ENCODE results near the gene TRAF3. TPM values are rescaled to one million over a fixed set of nuclear protein-coding genes. Genes with fewer than 3 reads are reported as not detected.

Gene TRAF3
- total and polyA plus RNA-seq, 5 donors: 3.9 to 15.4 (median 11.4) TPM

- H3K4me1 ChIP-seq (ENCODE audit: control insufficient read depth, insufficient read depth, low read length): no peaks in the 10 kb centered on the region
- WGBS: 75% methylated on average over 4 of the region's 4 CpGs
- intact Hi-C loops (cut with DNase I): no loop called here
- ATAC-seq (no peak), DNase-seq (no peak)
- H3K27me3 ChIP-seq (ENCODE audit: control insufficient read depth, insufficient read depth): no peaks in the 10 kb centered on the region
- no peak overlapping the region for H3K27ac ChIP-seq (ENCODE audit: low read length)
- H3K4me3 ChIP-seq (ENCODE audit: low read length): no peak overlapping the region
- no peaks in the 10 kb centered on the region for H3K9me3 ChIP-seq (ENCODE audit: control insufficient read depth, low read length)
Measured at GRCh38 chr14:102901633-102902032, 124.4 kb downstream of the TRAF3 start.

- intact Hi-C loops (cut with DNase I): no loop called here
- WGBS: 88% methylated on average over 7 of the region's 7 CpGs
- no peaks in the 10 kb centered on the region for H3K9me3 ChIP-seq (ENCODE audit: control insufficient read depth, low read length)
- no peak overlapping the region for H3K27ac ChIP-seq (ENCODE audit: low read length)
- H3K4me1 ChIP-seq (ENCODE audit: control insufficient read depth, insufficient read depth, low read length): no peaks in the 10 kb centered on the region
- H3K27me3 ChIP-seq (ENCODE audit: control insufficient read depth, insufficient read depth): no peaks in the 10 kb centered on the region
- ATAC-seq: no peak
- no peak for DNase-seq
- H3K4me3 ChIP-seq (ENCODE audit: low read length): no peak overlapping the region
Measured at GRCh38 chr14:102902086-102902485, 124.8 kb downstream of the TRAF3 start.

DNA sequence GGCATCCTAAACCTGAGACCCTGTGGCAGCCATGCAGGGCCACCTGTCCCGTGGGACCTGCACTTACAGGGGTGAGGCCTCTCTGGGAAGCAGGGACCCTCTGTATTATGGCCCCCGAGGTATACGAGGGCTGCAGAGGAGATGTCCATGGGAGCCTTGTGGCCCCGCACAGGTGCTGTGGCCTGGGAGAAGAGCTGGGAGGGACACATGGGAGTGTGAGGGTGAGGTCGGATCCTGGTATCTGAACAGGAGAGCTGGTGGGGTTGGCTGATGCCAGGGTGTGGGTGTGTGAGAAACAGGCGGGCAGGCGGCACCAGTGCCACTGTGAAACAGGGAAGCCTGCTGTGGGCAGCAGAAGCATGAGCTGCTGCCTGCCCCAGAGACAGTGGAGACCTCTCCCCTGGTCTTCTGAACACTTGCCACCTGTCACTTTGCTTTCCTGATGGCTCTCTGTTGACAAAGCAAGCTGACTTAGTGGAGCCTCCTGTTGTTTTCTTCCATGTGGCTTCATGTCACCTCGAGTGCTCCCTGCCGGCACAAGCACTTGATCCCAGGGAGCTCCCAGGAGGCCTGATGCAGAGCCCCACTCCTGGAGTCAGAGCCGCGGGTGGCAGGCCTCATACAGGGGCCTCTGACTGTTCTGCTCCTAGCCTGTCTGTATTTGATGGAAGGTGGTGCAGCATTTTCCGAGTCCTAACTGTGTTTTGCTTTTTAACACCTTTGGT lies 125.4 kb downstream of the TRAF3 start:
- intact Hi-C loops (cut with DNase I): no loop called here
- Histone ChIP-seq H3K27me3 (ENCODE audit: control insufficient read depth, insufficient read depth) (no peaks in the 10 kb centered on the region), H3K4me3 (ENCODE audit: low read length) (no peak overlapping the region), H3K4me1 (ENCODE audit: control insufficient read depth, insufficient read depth, low read length) (no peaks in the 10 kb centered on the region), H3K9me3 (ENCODE audit: control insufficient read depth, low read length) (no peaks in the 10 kb centered on the region), H3K27ac (ENCODE audit: low read length) (no peak overlapping the region)
- DNase-seq (no peak), ATAC-seq (no peak)
- WGBS: 90% methylated on average over 12 of the region's 12 CpGs

DNA sequence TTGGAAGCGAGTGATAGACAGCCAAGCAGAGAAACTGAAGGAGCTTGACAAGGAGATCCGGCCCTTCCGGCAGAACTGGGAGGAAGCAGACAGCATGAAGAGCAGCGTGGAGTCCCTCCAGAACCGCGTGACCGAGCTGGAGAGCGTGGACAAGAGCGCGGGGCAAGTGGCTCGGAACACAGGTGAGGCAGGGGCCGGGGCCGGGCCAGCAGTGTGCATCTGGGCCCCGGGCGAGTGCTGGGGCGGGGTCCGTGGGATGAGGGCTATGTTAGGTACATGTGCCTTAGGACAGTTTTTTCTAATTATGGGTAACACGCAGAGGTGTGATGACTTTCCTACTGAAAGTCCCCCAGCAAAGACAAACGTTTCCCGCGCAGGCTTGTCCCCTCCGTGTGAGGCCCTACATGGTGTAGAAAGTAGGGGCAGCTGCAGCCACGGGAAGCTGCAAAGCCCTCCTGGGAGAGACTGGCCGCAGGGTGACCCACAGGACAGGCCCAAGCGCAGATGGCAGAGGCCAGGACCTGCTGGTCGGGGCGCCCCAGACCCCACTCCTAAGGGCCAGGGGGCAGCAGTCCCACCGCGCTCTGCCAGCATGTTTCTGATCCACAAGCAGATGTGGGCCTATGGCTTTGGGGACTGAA lies 126.1 kb downstream of the TRAF3 start:
- 96% methylated on average over 29 of the region's 29 CpGs for WGBS
- ATAC-seq: no peak
- intact Hi-C loops (cut with DNase I): no loop called here
- DNase-seq: no peak
- Histone ChIP-seq H3K27ac (ENCODE audit: low read length) (no peak overlapping the region), H3K4me1 (ENCODE audit: control insufficient read depth, insufficient read depth, low read length) (no peaks in the 10 kb centered on the region), H3K27me3 (ENCODE audit: control insufficient read depth, insufficient read depth) (no peaks in the 10 kb centered on the region), H3K4me3 (ENCODE audit: low read length) (no peak overlapping the region), H3K9me3 (ENCODE audit: control insufficient read depth, low read length) (no peaks in the 10 kb centered on the region)

- no peaks in the 10 kb centered on the region for H3K4me1 ChIP-seq (ENCODE audit: control insufficient read depth, insufficient read depth, low read length)
- 95% methylated on average over 7 of the region's 7 CpGs for WGBS
- intact Hi-C loops (cut with DNase I): no loop called here
- no peak overlapping the region for H3K4me3 ChIP-seq (ENCODE audit: low read length)
- ATAC-seq: no peak
- H3K27ac ChIP-seq (ENCODE audit: low read length): no peak overlapping the region
- no peaks in the 10 kb centered on the region for H3K9me3 ChIP-seq (ENCODE audit: control insufficient read depth, low read length)
- no peaks in the 10 kb centered on the region for H3K27me3 ChIP-seq (ENCODE audit: control insufficient read depth, insufficient read depth)
- DNase-seq: no peak
Measured at GRCh38 chr14:102903889-102904512, 126.8 kb downstream of the TRAF3 start.

DNA sequence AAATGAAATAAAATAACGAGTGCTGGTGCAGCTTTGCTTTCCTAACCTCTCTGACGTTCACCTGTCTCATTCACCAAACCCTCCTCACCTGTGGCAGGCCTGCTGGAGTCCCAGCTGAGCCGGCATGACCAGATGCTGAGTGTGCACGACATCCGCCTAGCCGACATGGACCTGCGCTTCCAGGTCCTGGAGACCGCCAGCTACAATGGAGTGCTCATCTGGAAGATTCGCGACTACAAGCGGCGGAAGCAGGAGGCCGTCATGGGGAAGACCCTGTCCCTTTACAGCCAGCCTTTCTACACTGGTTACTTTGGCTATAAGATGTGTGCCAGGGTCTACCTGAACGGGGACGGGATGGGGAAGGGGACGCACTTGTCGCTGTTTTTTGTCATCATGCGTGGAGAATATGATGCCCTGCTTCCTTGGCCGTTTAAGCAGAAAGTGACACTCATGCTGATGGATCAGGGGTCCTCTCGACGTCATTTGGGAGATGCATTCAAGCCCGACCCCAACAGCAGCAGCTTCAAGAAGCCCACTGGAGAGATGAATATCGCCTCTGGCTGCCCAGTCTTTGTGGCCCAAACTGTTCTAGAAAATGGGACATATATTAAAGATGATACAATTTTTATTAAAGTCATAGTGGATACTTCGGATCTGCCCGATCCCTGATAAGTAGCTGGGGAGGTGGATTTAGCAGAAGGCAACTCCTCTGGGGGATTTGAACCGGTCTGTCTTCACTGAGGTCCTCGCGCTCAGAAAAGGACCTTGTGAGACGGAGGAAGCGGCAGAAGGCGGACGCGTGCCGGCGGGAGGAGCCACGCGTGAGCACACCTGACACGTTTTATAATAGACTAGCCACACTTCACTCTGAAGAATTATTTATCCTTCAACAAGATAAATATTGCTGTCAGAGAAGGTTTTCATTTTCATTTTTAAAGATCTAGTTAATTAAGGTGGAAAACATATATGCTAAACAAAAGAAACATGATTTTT lies 128.2 kb downstream of the TRAF3 start:
- H3K27ac ChIP-seq (ENCODE audit: low read length): no peak overlapping the region
- no peak for ATAC-seq
- H3K4me1 ChIP-seq (ENCODE audit: control insufficient read depth, insufficient read depth, low read length): no peaks in the 10 kb centered on the region
- H3K27me3 ChIP-seq (ENCODE audit: control insufficient read depth, insufficient read depth): no peaks in the 10 kb centered on the region
- 96% methylated on average over 38 of the region's 38 CpGs for WGBS
- DNase-seq: no peak
- intact Hi-C loops (cut with DNase I): no loop called here
- H3K4me3 ChIP-seq (ENCODE audit: low read length): no peak overlapping the region
- no peaks in the 10 kb centered on the region for H3K9me3 ChIP-seq (ENCODE audit: control insufficient read depth, low read length)

GRCh38 chr14:102906616-102907302 lies 129.5 kb downstream of the TRAF3 start:
- Histone ChIP-seq H3K27me3 (ENCODE audit: control insufficient read depth, insufficient read depth) (no peaks in the 10 kb centered on the region), H3K4me3 (ENCODE audit: low read length) (no peak overlapping the region), H3K9me3 (ENCODE audit: control insufficient read depth, low read length) (no peaks in the 10 kb centered on the region), H3K4me1 (ENCODE audit: control insufficient read depth, insufficient read depth, low read length) (no peaks in the 10 kb centered on the region), H3K27ac (ENCODE audit: low read length) (no peak overlapping the region)
- intact Hi-C loops (cut with DNase I): no loop called here
- WGBS: 96% methylated on average over 30 of the region's 30 CpGs
- no peak for ATAC-seq
- DNase-seq: peak in 1 of 3 donors; percentile 28

DNA sequence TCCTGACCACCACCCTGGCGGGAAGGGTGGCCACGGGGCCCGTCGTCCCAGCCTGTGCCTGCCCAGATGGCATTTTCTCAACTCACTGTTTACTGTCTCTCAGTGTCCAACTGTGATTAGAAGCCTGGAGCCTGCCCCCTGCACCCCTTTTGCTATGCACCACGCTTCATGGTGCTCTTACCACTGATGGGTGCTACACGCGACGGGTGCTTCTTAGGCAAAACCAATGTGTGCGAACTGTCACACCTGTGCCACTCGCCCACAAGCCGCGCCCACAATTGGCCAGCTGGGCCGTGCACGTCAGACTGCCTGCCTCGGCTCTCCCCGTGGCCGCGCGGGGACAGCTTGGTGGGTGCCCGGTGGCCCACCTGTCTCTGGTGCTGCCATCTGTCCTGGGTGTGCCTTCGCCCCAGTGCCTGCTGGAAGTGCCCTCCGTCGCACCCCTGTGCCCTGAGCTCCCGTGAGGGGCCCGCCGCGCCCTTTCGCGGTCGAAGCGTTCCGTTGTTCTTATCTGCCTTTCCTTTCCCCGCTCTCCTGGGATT lies 130.1 kb downstream of the TRAF3 start:
- Histone ChIP-seq H3K9me3 (ENCODE audit: control insufficient read depth, low read length) (no peaks in the 10 kb centered on the region), H3K4me3 (ENCODE audit: low read length) (no peak overlapping the region), H3K27me3 (ENCODE audit: control insufficient read depth, insufficient read depth) (no peaks in the 10 kb centered on the region), H3K4me1 (ENCODE audit: control insufficient read depth, insufficient read depth, low read length) (no peaks in the 10 kb centered on the region), H3K27ac (ENCODE audit: low read length) (no peak overlapping the region)
- intact Hi-C loops (cut with DNase I): no loop called here
- ATAC-seq (no peak), DNase-seq (peak in 1 of 3 donors; percentile 25)
- 97% methylated on average over 33 of the region's 33 CpGs for WGBS

DNA sequence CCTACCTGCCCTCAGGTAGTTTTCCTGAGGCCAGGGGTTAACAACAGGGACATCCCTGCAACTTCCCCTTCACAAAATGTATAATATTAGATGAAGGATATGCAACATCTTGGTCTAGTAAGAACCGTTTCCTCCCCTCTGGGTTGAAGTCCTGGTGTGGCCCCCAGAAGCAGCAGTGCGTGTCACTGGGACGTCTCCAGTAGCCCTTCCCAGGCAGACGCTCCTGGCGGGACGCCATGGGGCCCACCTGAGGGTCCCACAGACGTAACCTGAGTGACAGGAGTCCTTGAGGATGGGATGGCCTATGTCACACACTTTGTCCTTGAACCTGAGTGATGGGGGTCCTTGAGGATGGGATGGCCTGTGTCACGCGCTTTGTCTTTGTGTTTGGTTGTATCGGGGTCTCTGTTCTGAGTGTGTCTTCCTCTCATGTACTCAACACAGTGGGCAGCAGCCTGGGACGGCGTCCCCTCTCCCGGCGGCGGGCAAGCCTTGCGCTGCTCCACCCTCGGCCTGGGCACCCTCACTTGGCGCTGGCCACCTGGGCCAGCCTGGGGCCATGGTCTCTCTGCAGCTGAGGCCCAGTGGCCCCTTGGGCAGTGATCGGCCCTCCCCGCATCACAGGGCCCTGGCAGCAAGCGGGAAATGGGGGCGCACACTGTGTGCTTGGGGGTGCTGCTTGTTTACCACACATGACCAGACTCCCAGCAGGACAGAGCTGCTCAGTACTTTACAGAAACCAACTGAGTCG lies 130.9 kb downstream of the TRAF3 start:
- Histone ChIP-seq H3K27ac (ENCODE audit: low read length) (no peak overlapping the region), H3K27me3 (ENCODE audit: control insufficient read depth, insufficient read depth) (no peaks in the 10 kb centered on the region), H3K9me3 (ENCODE audit: control insufficient read depth, low read length) (no peaks in the 10 kb centered on the region), H3K4me3 (ENCODE audit: low read length) (no peak overlapping the region), H3K4me1 (ENCODE audit: control insufficient read depth, insufficient read depth, low read length) (no peaks in the 10 kb centered on the region)
- peak in 1 of 3 donors; percentile 53 for DNase-seq
- no peak for ATAC-seq
- intact Hi-C loops (cut with DNase I): no loop called here
- 94% methylated on average over 23 of the region's 23 CpGs for WGBS

Data from right cardiac atrium (tissue), 5 donors.